ENCODE data around the gene PCDHGA5. TPM values are rescaled to one million over a fixed set of nuclear protein-coding genes. Genes with fewer than 3 reads are reported as not detected.
"Not testable (repeated sequence)": the region's sequence is repeated elsewhere in the genome, so short reads cannot be mapped to it uniquely, and the experiment has no call there.

Gene PCDHGA5
- total RNA-seq, 1 donor from 2014 or later, result 4.9 TPM

- Histone ChIP-seq H3K27me3 (ENCODE audit: low read depth) (no peaks in the 10 kb centered on the region), H3K9me3 (replicated peaks) (peaks cover 99% of the 10 kb centered on the region)
Measured at GRCh38 chr5:141345327-141345726, 18.6 kb upstream of the PCDHGA5 start.

GRCh38 chr5:141346017-141346416 is 17.9 kb upstream of the PCDHGA5 start:
- H3K36me3 ChIP-seq, result peaks cover 18% of the 10 kb centered on the region
- peaks cover 99% of the 10 kb centered on the region for H3K9me3 ChIP-seq (replicated peaks)
- intact Hi-C loops (cut with micrococcal nuclease); H3K27ac ChIP-seq (replicated peaks); DNase-seq; H3K27me3 ChIP-seq (ENCODE audit: low read depth): not testable (repeated sequence)
- H3K4me3 ChIP-seq, result peak overlapping the region; percentile 65
- H3K4me1 ChIP-seq, result peaks cover 39% of the 10 kb centered on the region

More at GRCh38 chr5:141345327-141345726, 18.6 kb upstream of the PCDHGA5 start:
- no peak for DNase-seq
- H3K4me1 ChIP-seq, result peaks cover 33% of the 10 kb centered on the region
- peak overlapping the region; percentile 65 for H3K4me3 ChIP-seq
- peak; percentile 17 for TF ChIP-seq CTCF (IDR thresholded peaks at IDR 0.05; ENCODE audit: borderline replicate concordance)
- H3K36me3 ChIP-seq, result peaks cover 18% of the 10 kb centered on the region
- intact Hi-C loops (cut with micrococcal nuclease), result no loop called here
- H3K27ac ChIP-seq (replicated peaks), result peak overlapping the region; percentile 17

- Histone ChIP-seq H3K4me1 (peaks cover 59% of the 10 kb centered on the region), H3K27ac (replicated peaks) (peak within 1 kb of the TSS; percentile 50), H3K9me3 (replicated peaks) (peaks cover 98% of the 10 kb centered on the region), H3K27me3 (ENCODE audit: low read depth) (no peaks in the 10 kb centered on the region), H3K36me3 (peaks cover 22% of the 10 kb centered on the region), H3K4me3 (peak within 1 kb of the TSS; percentile 54)
- no peak for DNase-seq
- peak; percentile 74 for TF ChIP-seq CTCF (IDR thresholded peaks at IDR 0.05; ENCODE audit: borderline replicate concordance)
- intact Hi-C loops (cut with micrococcal nuclease), result no loop called here
Measured at GRCh38 chr5:141349917-141350619, 13.9 kb upstream of the PCDHGA5 start, which contains the start of gene PCDHGB1. Gene PCDHGB1, plus strand, starts transcription at chr5:141350099. Its CDS starts 162 bp downstream, at chr5:141350261.

GRCh38 chr5:141351591-141351990 is 12.4 kb upstream of the PCDHGA5 start:
- Histone ChIP-seq H3K4me3 (no peak overlapping the region), H3K4me1 (peaks cover 61% of the 10 kb centered on the region), H3K36me3 (peaks cover 27% of the 10 kb centered on the region), H3K27me3 (ENCODE audit: low read depth) (no peaks in the 10 kb centered on the region), H3K9me3 (replicated peaks) (peaks cover 98% of the 10 kb centered on the region), H3K27ac (replicated peaks) (no peak overlapping the region)
- TF ChIP-seq CTCF (IDR thresholded peaks at IDR 0.05; ENCODE audit: borderline replicate concordance), result no peak
- intact Hi-C loops (cut with micrococcal nuclease), result no loop called here
- DNase-seq, result no peak

GRCh38 chr5:141354900-141355469 is 9.0 kb upstream of the PCDHGA5 start, which contains the start of gene PCDHGA4:
Gene PCDHGA4, plus strand, starts transcription at chr5:141355021. Its CDS starts 87 bp downstream, at chr5:141355108.
- Histone ChIP-seq H3K4me3 (peak within 1 kb of the TSS; percentile 54), H3K27me3 (ENCODE audit: low read depth) (no peaks in the 10 kb centered on the region), H3K9me3 (replicated peaks) (peaks cover 98% of the 10 kb centered on the region), H3K36me3 (peaks cover 21% of the 10 kb centered on the region), H3K27ac (replicated peaks) (peak within 1 kb of the TSS; percentile 21), H3K4me1 (peaks cover 58% of the 10 kb centered on the region)
- intact Hi-C loops (cut with micrococcal nuclease), result no loop called here
- TF ChIP-seq CTCF (IDR thresholded peaks at IDR 0.05; ENCODE audit: borderline replicate concordance), result peak; percentile 61
- DNase-seq, result no peak

GRCh38 chr5:141355641-141356040 is 8.3 kb upstream of the PCDHGA5 start:
- Histone ChIP-seq H3K27ac (replicated peaks) (no peak overlapping the region), H3K36me3 (peaks cover 21% of the 10 kb centered on the region), H3K4me1 (peaks cover 58% of the 10 kb centered on the region), H3K4me3 (peak overlapping the region; percentile 54), H3K9me3 (replicated peaks) (peaks cover 98% of the 10 kb centered on the region), H3K27me3 (ENCODE audit: low read depth) (no peaks in the 10 kb centered on the region)
- intact Hi-C loops (cut with micrococcal nuclease), result no loop called here
- DNase-seq, result no peak
- no peak for TF ChIP-seq CTCF (IDR thresholded peaks at IDR 0.05; ENCODE audit: borderline replicate concordance)
